Neural progenitor cell (in vitro differentiated cells): Measurements from ENCODE around the gene ITGAX.

ENCODE experiments used
- EZH2phosphoT487 ChIP-seq: fragments of 200-600 bp; sonication (generic); IDR thresholded peaks from 2 replicates; pipeline ENCODE4 v1.6.1; 2017; ENCODE audit warnings: antibody characterized with exemption
- TF ChIP-seq, protein P1 (sequence below): fragments of 200-600 bp; sonication (generic); IDR thresholded peaks from 2 replicates; pipeline ENCODE4 v1.5.1; 2017; ENCODE audit warnings: antibody characterized with exemption, mild to moderate bottlenecking

- TF ChIP-seq, protein P1, sequence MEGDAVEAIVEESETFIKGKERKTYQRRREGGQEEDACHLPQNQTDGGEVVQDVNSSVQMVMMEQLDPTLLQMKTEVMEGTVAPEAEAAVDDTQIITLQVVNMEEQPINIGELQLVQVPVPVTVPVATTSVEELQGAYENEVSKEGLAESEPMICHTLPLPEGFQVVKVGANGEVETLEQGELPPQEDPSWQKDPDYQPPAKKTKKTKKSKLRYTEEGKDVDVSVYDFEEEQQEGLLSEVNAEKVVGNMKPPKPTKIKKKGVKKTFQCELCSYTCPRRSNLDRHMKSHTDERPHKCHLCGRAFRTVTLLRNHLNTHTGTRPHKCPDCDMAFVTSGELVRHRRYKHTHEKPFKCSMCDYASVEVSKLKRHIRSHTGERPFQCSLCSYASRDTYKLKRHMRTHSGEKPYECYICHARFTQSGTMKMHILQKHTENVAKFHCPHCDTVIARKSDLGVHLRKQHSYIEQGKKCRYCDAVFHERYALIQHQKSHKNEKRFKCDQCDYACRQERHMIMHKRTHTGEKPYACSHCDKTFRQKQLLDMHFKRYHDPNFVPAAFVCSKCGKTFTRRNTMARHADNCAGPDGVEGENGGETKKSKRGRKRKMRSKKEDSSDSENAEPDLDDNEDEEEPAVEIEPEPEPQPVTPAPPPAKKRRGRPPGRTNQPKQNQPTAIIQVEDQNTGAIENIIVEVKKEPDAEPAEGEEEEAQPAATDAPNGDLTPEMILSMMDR, result no peak
- no peak for TF ChIP-seq EZH2phosphoT487
Observed at GRCh38 chr16:31429314-31429713, 74.3 kb downstream of the ITGAX start.
